SK-N-SH (cell line): ENCODE results near the gene CDC45. TPM values are rescaled to one million over a fixed set of nuclear protein-coding genes. Genes with fewer than 3 reads are reported as not detected.

Experiments used
- CTCF ChIA-PET: fragments of 300-600, 350-600 bp; formaldehyde crosslinking; extraction: SDS; loops from one replicate; lab custom pipeline; 2021; lab: Yijun Ruan, JAX
- POLR2A ChIA-PET: fragments of 350-600 bp; sonication (Branson Sonifier 250); formaldehyde crosslinking; extraction: SDS; loops from one replicate; lab custom pipeline; 2020; ENCODE audit warnings: antibody characterized with exemption, inconsistent platforms; lab: Yijun Ruan, JAX
- DNase-seq: peaks from one replicate; pipeline ENCODE4 v3.0.0; 2012
- H2AFZ ChIP-seq: fragments of 200-600 bp; sonication (generic); 2 replicates; pipeline ENCODE4 v1.8.1; 2016; ENCODE audit warnings: antibody characterized with exemption, mild to moderate bottlenecking, low read depth
- H3F3A ChIP-seq: fragments of 200-600 bp; sonication (generic); replicated peaks from 2 replicates; pipeline ENCODE3; 2016; ENCODE audit warnings: antibody characterized with exemption, mild to moderate bottlenecking; ENCODE audit not compliant: insufficient read depth
- H3K27ac ChIP-seq, 2 experiments: fragments of 200-500 bp in 1 of 2; fragments of 200-600 bp in 1 of 2; sonication (Bioruptor generic) in 1 of 2; sonication (generic), shearing (Covaris generic) in 1 of 2; 2 replicates each; pipeline versions ENCODE4 v1.5.1 to v1.6.1; 2014 to 2016; ENCODE audit warnings: low read depth in 2 of 2, inconsistent platforms in 1 of 2, low read length in 1 of 2, mild to moderate bottlenecking in 1 of 2, mixed read lengths in 1 of 2
- H3K27me3 ChIP-seq: fragments of 200-600 bp; sonication (generic), shearing (Covaris generic); 2 replicates; pipeline ENCODE4 v1.6.1; 2016; ENCODE audit warnings: mixed run types; ENCODE audit not compliant: insufficient read depth
- H3K36me3 ChIP-seq, 2 experiments: fragments of 200-500 bp in 1 of 2; fragments of 200-600 bp in 1 of 2; sonication (Bioruptor generic) in 1 of 2; sonication (generic) in 1 of 2; replicated peaks in 1 of 2; 2 replicates each; pipeline versions ENCODE3 to v1.5.1; 2014 to 2016; ENCODE audit warnings: low read length in 1 of 2, mild to moderate bottlenecking in 1 of 2; ENCODE audit not compliant: insufficient read depth in 2 of 2, control insufficient read depth in 1 of 2
- H3K4me1 ChIP-seq, 2 experiments: fragments of 200-500 bp in 1 of 2; fragments of 200-600 bp in 1 of 2; sonication (Bioruptor generic) in 1 of 2; sonication (generic), shearing (Covaris generic) in 1 of 2; 2 replicates each; pipeline versions ENCODE4 v1.5.1 to v1.6.1; 2014 to 2016; ENCODE audit warnings: low read depth in 1 of 2, low read length in 1 of 2, mixed run types in 1 of 2; ENCODE audit not compliant: insufficient read depth in 2 of 2, control insufficient read depth in 1 of 2
- H3K4me2 ChIP-seq: fragments of 200-600 bp; sonication (generic), shearing (Covaris generic); 2 replicates; pipeline ENCODE4 v1.6.1; 2017; ENCODE audit warnings: mixed run types
- H3K4me3 ChIP-seq, 2 experiments: fragments of 200-500 bp in 1 of 2; fragments of 200-600 bp in 1 of 2; sonication (Bioruptor generic) in 1 of 2; sonication (generic), shearing (Covaris generic) in 1 of 2; 2 replicates each; pipeline versions ENCODE4 v1.5.1 to v1.8.1; 2014 to 2016; ENCODE audit warnings: low read depth in 2 of 2, inconsistent platforms in 1 of 2, low read length in 1 of 2, mild to moderate bottlenecking in 1 of 2, mixed read lengths in 1 of 2, moderate library complexity in 1 of 2
- H3K79me2 ChIP-seq: fragments of 200-600 bp; sonication (generic); 2 replicates; pipeline ENCODE4 v1.8.1; 2017; ENCODE audit warnings: mild to moderate bottlenecking; ENCODE audit not compliant: insufficient read depth
- H3K9ac ChIP-seq: fragments of 200-600 bp; sonication (generic); 2 replicates; pipeline ENCODE4 v1.6.1; 2017; ENCODE audit warnings: mixed run types
- H3K9me2 ChIP-seq: fragments of 200-600 bp; sonication (generic); 2 replicates; pipeline ENCODE4 v1.6.1; 2017; ENCODE audit warnings: mixed run types
- H3K9me3 ChIP-seq: fragments of 200-600 bp; sonication (generic); 2 replicates; pipeline ENCODE4 v1.6.1; 2017; ENCODE audit warnings: mixed run types, mild to moderate bottlenecking, moderate library complexity
- H4K20me1 ChIP-seq: fragments of 200-600 bp; sonication (generic); 2 replicates; pipeline ENCODE4 v1.6.1; 2017; ENCODE audit warnings: mild to moderate bottlenecking, mixed run types; ENCODE audit not compliant: insufficient read depth
- EZH2phosphoT487 ChIP-seq: fragments of 200-600 bp; sonication (generic); IDR thresholded peaks from 2 replicates; pipeline ENCODE4 v1.6.1; 2017; ENCODE audit warnings: low read depth, mixed run types, mild to moderate bottlenecking, antibody characterized with exemption, moderate library complexity, borderline replicate concordance
- FOSL2 ChIP-seq: IDR thresholded peaks from 2 replicates; pipeline ENCODE4 v1.4.0; 2012; ENCODE audit warnings: low read depth, mild to moderate bottlenecking, moderate library complexity, borderline replicate concordance
- FOXJ3 ChIP-seq: sonication (generic); formaldehyde crosslinking; IDR thresholded peaks from 2 replicates; pipeline ENCODE4 v1.5.1; 2020; ENCODE audit warnings: mild to moderate bottlenecking, missing genetic modification reagents
- MEF2A ChIP-seq: IDR thresholded peaks from 2 replicates; pipeline ENCODE4 v1.4.0; 2012; ENCODE audit warnings: low read depth, borderline replicate concordance
- MXI1 ChIP-seq: IDR thresholded peaks from 2 replicates; pipeline ENCODE4 v1.6.1; 2012; ENCODE audit warnings: mild to moderate bottlenecking, low read depth, low read length, improper control_type of control experiment
- NRF1 ChIP-seq: IDR thresholded peaks from 2 replicates; pipeline ENCODE4 v1.6.1; 2012; ENCODE audit warnings: low read depth, mild to moderate bottlenecking, low read length
- RXRA ChIP-seq: IDR thresholded peaks from 2 replicates; pipeline ENCODE4 v1.4.0; 2012; ENCODE audit warnings: low read depth, mild to moderate bottlenecking, borderline replicate concordance
- WGBS: methylation state at CpG from one replicate; pipeline ENCODE4 v1.1.6; 2017; ENCODE audit warnings: low lambda C conversion rate; 5-methylcytosine and 5-hydroxymethylcytosine counted together
- polyA plus RNA-seq, 3 experiments: library from polyadenylated mRNA; depleted of rRNA; stranded (reverse); fragments of >200 nt; gene quantifications; 2 replicates each; pipeline ENCODE4 v1.2.3, GENCODE V29; 2012
- TF ChIP-seq, protein P1 (sequence below): fragments of 150-350 bp; IDR thresholded peaks from 2 replicates; pipeline ENCODE4 v1.6.1; 2017; ENCODE audit warnings: antibody characterized with exemption, low read length, low read depth, borderline replicate concordance
- TF ChIP-seq, protein P2 (sequence below): IDR thresholded peaks from 2 replicates; pipeline ENCODE4 v1.6.1; 2012; ENCODE audit warnings: mild to moderate bottlenecking, low read depth, low read length, moderate library complexity
- TF ChIP-seq, protein P3 (sequence below): IDR thresholded peaks from 2 replicates; pipeline ENCODE4 v1.4.0; 2012; ENCODE audit warnings: low read depth, borderline replicate concordance

CDC45 gene
- polyA plus RNA-seq, 1 of the 3 experiments (the other 2 are of a cell fraction) = 23.6 TPM

DNA sequence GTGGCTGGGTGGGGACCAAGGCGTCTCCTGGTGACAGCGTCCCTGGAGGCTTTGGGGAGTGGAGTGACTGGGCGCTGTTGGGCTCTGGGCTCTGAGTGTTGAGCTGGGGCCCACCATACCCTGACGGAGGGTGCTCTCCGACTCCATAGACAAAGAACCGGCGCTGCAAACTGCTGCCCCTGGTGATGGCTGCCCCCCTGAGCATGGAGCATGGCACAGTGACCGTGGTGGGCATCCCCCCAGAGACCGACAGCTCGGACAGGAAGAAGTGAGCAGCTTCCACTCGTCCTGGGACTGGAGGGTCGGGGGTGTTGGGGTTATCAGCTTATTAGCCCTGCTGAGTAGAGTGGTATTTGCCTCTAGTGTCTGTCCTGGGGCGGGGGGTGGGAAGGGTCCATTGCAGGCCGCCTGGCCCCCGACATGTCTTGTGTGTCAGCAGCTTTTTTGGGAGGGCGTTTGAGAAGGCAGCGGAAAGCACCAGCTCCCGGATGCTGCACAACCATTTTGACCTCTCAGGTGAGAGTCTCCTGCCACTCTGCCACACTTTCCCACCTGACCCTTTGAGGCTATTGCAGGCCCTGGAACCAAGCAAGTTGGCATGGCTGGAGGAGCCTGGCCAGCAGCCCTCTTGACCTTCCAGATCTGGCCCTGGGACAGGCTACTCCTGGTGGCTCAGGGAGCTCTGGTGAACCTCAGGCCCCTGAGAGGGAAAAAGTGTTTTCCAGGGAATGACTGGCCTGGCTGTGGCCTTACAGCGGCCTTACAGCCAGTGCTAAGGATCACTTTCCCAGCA is 36.9 kb downstream of the CDC45 start:
- Histone ChIP-seq H3K79me2 (no peaks in the 10 kb centered on the region), H3F3A (no peaks in the 10 kb centered on the region), H3K36me3 (peaks cover 7 to 10% of the 10 kb centered on the region in 2 experiments), H4K20me1 (no peaks in the 10 kb centered on the region), H3K27me3 (no peaks in the 10 kb centered on the region)
- 83% methylated on average over 6 of the region's 19 CpGs for WGBS
- no peak for DNase-seq
- TF ChIP-seq NRF1 = no peak
- no peak for TF ChIP-seq RXRA
- TF ChIP-seq, protein P1, sequence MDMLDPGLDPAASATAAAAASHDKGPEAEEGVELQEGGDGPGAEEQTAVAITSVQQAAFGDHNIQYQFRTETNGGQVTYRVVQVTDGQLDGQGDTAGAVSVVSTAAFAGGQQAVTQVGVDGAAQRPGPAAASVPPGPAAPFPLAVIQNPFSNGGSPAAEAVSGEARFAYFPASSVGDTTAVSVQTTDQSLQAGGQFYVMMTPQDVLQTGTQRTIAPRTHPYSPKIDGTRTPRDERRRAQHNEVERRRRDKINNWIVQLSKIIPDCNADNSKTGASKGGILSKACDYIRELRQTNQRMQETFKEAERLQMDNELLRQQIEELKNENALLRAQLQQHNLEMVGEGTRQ = no peak
- no peak for TF ChIP-seq MEF2A
- no peak for TF ChIP-seq MXI1
- TF ChIP-seq EZH2phosphoT487 = no peak
- no peak for TF ChIP-seq FOSL2
- TF ChIP-seq, protein P2, sequence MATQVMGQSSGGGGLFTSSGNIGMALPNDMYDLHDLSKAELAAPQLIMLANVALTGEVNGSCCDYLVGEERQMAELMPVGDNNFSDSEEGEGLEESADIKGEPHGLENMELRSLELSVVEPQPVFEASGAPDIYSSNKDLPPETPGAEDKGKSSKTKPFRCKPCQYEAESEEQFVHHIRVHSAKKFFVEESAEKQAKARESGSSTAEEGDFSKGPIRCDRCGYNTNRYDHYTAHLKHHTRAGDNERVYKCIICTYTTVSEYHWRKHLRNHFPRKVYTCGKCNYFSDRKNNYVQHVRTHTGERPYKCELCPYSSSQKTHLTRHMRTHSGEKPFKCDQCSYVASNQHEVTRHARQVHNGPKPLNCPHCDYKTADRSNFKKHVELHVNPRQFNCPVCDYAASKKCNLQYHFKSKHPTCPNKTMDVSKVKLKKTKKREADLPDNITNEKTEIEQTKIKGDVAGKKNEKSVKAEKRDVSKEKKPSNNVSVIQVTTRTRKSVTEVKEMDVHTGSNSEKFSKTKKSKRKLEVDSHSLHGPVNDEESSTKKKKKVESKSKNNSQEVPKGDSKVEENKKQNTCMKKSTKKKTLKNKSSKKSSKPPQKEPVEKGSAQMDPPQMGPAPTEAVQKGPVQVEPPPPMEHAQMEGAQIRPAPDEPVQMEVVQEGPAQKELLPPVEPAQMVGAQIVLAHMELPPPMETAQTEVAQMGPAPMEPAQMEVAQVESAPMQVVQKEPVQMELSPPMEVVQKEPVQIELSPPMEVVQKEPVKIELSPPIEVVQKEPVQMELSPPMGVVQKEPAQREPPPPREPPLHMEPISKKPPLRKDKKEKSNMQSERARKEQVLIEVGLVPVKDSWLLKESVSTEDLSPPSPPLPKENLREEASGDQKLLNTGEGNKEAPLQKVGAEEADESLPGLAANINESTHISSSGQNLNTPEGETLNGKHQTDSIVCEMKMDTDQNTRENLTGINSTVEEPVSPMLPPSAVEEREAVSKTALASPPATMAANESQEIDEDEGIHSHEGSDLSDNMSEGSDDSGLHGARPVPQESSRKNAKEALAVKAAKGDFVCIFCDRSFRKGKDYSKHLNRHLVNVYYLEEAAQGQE = no peak
- TF ChIP-seq, protein P3, sequence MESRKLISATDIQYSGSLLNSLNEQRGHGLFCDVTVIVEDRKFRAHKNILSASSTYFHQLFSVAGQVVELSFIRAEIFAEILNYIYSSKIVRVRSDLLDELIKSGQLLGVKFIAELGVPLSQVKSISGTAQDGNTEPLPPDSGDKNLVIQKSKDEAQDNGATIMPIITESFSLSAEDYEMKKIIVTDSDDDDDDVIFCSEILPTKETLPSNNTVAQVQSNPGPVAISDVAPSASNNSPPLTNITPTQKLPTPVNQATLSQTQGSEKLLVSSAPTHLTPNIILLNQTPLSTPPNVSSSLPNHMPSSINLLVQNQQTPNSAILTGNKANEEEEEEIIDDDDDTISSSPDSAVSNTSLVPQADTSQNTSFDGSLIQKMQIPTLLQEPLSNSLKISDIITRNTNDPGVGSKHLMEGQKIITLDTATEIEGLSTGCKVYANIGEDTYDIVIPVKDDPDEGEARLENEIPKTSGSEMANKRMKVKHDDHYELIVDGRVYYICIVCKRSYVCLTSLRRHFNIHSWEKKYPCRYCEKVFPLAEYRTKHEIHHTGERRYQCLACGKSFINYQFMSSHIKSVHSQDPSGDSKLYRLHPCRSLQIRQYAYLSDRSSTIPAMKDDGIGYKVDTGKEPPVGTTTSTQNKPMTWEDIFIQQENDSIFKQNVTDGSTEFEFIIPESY = no peak
- TF ChIP-seq FOXJ3 (CRISPR knock-in tag) = no peak
- TF ChIP-seq, all 33 proteins: peak for 0
- no peak overlapping the region for H3K27ac ChIP-seq
- no peak overlapping the region for H2AFZ ChIP-seq
- POLR2A ChIA-PET = no interaction called here
- H3K4me1 ChIP-seq = no peaks in the 10 kb centered on the region
- H3K9ac ChIP-seq = no peak overlapping the region
- no peak overlapping the region for H3K4me2 ChIP-seq
- no peak overlapping the region for H3K4me3 ChIP-seq
- no peaks in the 10 kb centered on the region for H3K9me2 ChIP-seq
- CTCF ChIA-PET = interaction anchor here (0.6 to 5.0 kb wide), 2 partner anchors 113 to 284 kb away, joined by 3 to 16 read pairs; no protein-coding TSS in a partner anchor
- peaks cover 5% of the 10 kb centered on the region; the same call in 1 of the 2 replicates for H3K9me3 ChIP-seq
